ENCODE results near the gene HYAL4. TPM values are rescaled to one million over a fixed set of nuclear protein-coding genes. Genes with fewer than 3 reads are reported as not detected.

Gene HYAL4
- total RNA-seq, 1 donor from 2014 or later, result not detected

DNA sequence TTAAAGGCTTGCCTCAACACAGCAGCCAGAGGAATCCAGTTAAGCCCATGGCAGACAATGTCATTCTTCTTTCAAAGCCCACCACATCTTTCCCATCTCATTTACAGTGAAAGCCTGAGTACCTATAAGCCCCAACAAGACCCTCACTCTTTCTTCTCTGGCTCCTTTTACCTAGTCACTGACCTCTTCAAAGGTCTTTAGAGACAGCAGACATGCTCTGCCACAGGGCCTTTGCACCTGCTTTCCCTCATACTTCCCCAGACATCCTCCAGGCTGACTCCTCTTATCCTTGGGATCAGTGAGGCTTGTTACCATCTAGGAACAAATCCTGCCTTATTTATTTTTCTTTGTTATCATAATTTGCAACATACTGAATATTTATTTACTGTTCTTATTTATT is 17.8 kb downstream of the HYAL4 start:
- Mint-ChIP-seq H3K27ac (no peak overlapping the region), H3K27me3 (no peaks in the 10 kb centered on the region), H3K4me3 (ENCODE audit: low read depth) (no peak overlapping the region), H3K36me3 (ENCODE audit: insufficient read depth) (peaks cover 1% of the 10 kb centered on the region), H3K9me3 (ENCODE audit: low read depth) (peaks cover 3% of the 10 kb centered on the region), H3K4me1 (ENCODE audit: low read depth) (peaks cover 20% of the 10 kb centered on the region)
- TF ChIP-seq, protein P1, sequence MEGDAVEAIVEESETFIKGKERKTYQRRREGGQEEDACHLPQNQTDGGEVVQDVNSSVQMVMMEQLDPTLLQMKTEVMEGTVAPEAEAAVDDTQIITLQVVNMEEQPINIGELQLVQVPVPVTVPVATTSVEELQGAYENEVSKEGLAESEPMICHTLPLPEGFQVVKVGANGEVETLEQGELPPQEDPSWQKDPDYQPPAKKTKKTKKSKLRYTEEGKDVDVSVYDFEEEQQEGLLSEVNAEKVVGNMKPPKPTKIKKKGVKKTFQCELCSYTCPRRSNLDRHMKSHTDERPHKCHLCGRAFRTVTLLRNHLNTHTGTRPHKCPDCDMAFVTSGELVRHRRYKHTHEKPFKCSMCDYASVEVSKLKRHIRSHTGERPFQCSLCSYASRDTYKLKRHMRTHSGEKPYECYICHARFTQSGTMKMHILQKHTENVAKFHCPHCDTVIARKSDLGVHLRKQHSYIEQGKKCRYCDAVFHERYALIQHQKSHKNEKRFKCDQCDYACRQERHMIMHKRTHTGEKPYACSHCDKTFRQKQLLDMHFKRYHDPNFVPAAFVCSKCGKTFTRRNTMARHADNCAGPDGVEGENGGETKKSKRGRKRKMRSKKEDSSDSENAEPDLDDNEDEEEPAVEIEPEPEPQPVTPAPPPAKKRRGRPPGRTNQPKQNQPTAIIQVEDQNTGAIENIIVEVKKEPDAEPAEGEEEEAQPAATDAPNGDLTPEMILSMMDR (IDR thresholded peaks at IDR 0.05; ENCODE audit: unreplicated experiment), result no peak
- DNase-seq (ENCODE audit: low spot score, unreplicated experiment), result no peak

DNA sequence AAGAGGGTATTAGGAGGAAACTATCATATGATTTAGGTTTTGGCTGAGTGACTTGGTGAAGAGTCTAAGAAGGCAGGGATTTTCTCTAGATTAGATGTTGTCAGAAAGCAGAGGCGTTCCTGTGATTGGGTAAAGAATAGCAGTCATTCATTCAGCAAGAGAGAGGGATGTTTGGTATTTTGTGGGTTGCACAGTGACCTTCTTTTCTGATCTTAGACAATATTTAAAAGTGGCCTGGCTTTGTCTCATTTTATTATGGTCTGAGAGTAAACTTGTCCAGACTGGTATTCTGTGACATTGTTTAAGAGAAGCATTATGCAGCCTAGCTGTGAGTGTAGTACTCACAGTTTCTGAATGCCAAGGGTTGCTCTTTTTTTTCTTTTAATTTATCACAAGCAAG is 18.5 kb downstream of the HYAL4 start:
- DNase-seq (ENCODE audit: low spot score, unreplicated experiment), result no peak
- TF ChIP-seq, protein P1 (IDR thresholded peaks at IDR 0.05; ENCODE audit: unreplicated experiment), result no peak
- H3K27me3 Mint-ChIP-seq, result no peaks in the 10 kb centered on the region
- H3K4me3 Mint-ChIP-seq (ENCODE audit: low read depth), result no peak overlapping the region
- H3K36me3 Mint-ChIP-seq (ENCODE audit: insufficient read depth), result peaks cover 1% of the 10 kb centered on the region
- peaks cover 20% of the 10 kb centered on the region for H3K4me1 Mint-ChIP-seq (ENCODE audit: low read depth)
- peaks cover 3% of the 10 kb centered on the region for H3K9me3 Mint-ChIP-seq (ENCODE audit: low read depth)
- peak overlapping the region; percentile 67 for H3K27ac Mint-ChIP-seq

DNA sequence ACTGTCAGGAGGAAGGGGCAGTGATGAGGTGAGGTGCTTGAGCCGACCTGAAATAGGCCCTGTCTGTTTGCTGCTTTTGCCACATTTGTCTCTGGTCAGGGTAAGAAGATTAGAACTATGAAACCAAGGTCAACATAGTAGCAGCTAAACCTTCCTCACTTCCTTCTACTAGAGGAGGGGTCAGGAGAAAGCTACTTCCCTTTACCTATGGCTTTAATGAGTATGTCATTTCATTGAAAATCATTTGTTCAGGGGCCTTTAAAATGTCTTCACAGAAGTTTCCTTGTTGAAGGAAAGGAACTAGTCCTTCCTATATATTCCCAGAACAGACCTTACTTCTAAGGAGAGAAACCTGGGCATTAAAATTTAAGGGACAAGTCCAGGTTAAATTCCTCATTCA is 19.0 kb downstream of the HYAL4 start:
- no peak overlapping the region for H3K4me3 Mint-ChIP-seq (ENCODE audit: low read depth)

DNA sequence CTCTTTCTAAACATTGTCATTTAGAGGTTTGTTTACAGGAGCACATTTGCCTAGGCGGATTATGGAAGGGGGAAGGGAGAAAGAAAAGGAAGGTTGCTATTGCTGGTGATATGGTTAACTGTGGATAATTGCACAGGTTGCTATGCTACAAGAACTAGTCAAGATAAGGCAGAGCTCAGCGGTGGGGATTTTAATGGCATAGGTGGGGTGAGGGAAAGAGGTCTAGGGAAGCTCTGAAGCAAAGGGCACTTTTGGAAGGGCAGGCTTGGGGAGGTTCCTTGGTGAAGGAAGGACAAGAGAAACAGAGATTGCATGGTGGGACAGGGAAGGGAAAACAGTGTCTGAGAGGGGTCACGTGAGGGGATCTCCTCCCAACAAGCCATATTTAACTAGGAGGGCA is 19.5 kb downstream of the HYAL4 start:
- Mint-ChIP-seq H3K4me1 (ENCODE audit: low read depth) (peaks cover 20% of the 10 kb centered on the region), H3K27me3 (no peaks in the 10 kb centered on the region), H3K4me3 (ENCODE audit: low read depth) (peak overlapping the region; percentile 39), H3K9me3 (ENCODE audit: low read depth) (peaks cover 3% of the 10 kb centered on the region), H3K36me3 (ENCODE audit: insufficient read depth) (peaks cover 1% of the 10 kb centered on the region), H3K27ac (peak overlapping the region; percentile 86)
- TF ChIP-seq, protein P1 (IDR thresholded peaks at IDR 0.05; ENCODE audit: unreplicated experiment), result no peak
- no peak for DNase-seq (ENCODE audit: low spot score, unreplicated experiment)

More for the DNA sequence above, 19.0 kb downstream of the HYAL4 start:
- TF ChIP-seq, protein P1 (IDR thresholded peaks at IDR 0.05; ENCODE audit: unreplicated experiment), result no peak
- Mint-ChIP-seq H3K36me3 (ENCODE audit: insufficient read depth) (peaks cover 1% of the 10 kb centered on the region), H3K9me3 (ENCODE audit: low read depth) (peaks cover 3% of the 10 kb centered on the region), H3K27ac (peak overlapping the region; percentile 86), H3K4me1 (ENCODE audit: low read depth) (peaks cover 20% of the 10 kb centered on the region), H3K27me3 (no peaks in the 10 kb centered on the region)
- no peak for DNase-seq (ENCODE audit: low spot score, unreplicated experiment)

DNA sequence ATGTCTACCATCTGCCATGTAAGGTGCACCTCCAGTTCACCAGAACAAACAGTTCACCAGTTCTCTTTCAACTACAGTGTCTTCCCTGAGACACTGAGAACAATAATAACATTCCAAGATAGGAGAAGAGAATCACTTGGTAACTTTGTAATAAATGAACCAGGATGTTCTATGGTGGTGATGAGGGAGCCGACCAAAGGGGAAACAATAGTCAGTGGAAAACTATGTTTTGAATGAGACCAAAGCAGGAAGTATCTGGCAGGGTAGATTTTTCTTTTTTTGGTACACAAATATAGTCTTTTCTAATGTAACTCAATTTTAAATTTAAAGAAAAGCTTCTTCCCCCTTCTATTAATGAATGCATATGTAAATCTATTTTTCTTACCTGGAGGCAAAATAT is 20.0 kb downstream of the HYAL4 start:
- Mint-ChIP-seq H3K36me3 (ENCODE audit: insufficient read depth) (peaks cover 1% of the 10 kb centered on the region), H3K9me3 (ENCODE audit: low read depth) (peaks cover 3% of the 10 kb centered on the region), H3K27ac (no peak overlapping the region), H3K4me3 (ENCODE audit: low read depth) (no peak overlapping the region), H3K27me3 (no peaks in the 10 kb centered on the region), H3K4me1 (ENCODE audit: low read depth) (peaks cover 20% of the 10 kb centered on the region)
- DNase-seq (ENCODE audit: low spot score, unreplicated experiment), result no peak
- TF ChIP-seq, protein P1 (IDR thresholded peaks at IDR 0.05; ENCODE audit: unreplicated experiment), result no peak

All from progenitor cell of endocrine pancreas (in vitro differentiated cells).